Tibial artery (tissue), 4 donors: ENCODE data around the gene TDRD5.

ENCODE experiments used
- DNase-seq, 2 donors: peaks; one replicate each; pipeline ENCODE4 v3.0.0-alpha.2; 2019
- H3K27ac ChIP-seq, 2 donors: fragments of 200-600 bp; sonication (generic) in 1 of 2; 1 replicate in 1 of 2; 2 replicates in 1 of 2; pipeline ENCODE4 v1.5.1; 2018 to 2019; ENCODE audit warnings: mild to moderate bottlenecking in 1 of 2
- H3K27me3 ChIP-seq, 2 donors: fragments of 200-600 bp; sonication (generic) in 1 of 2; one replicate each; pipeline versions ENCODE4 v1.5.1 to v1.6.0; 2016 to 2019
- H3K36me3 ChIP-seq, 3 donors: fragments of 200-600 bp; sonication (generic) in 2 of 3; one replicate each; pipeline ENCODE4 v1.5.1; 2016 to 2019; ENCODE audit warnings: mild to moderate bottlenecking in 2 of 3
- H3K4me1 ChIP-seq, 4 donors: fragments of 200-600 bp; sonication (generic) in 2 of 4; 1 replicate in 3 of 4; 2 replicates in 1 of 4; pipeline ENCODE4 v1.5.1; 2016 to 2019
- H3K4me3 ChIP-seq, 2 donors: fragments of 200-600 bp; sonication (generic) in 1 of 2; 1 replicate in 1 of 2; 2 replicates in 1 of 2; pipeline ENCODE4 v1.5.1; 2018 to 2019; ENCODE audit warnings: mild to moderate bottlenecking in 2 of 2
- H3K9me3 ChIP-seq, 3 donors: fragments of 200-600 bp; sonication (generic) in 1 of 3; one replicate each; pipeline ENCODE4 v1.5.1; 2016 to 2019
- CTCF ChIP-seq, 2 experiments: fragments of 200-600 bp in 1 of 2; fragments of 450-650 bp in 1 of 2; IDR thresholded peaks; one replicate each; pipeline ENCODE4 v1.5.1; 2017 to 2019; ENCODE audit warnings: antibody characterized with exemption in 2 of 2, mild to moderate bottlenecking in 1 of 2, moderate library complexity in 1 of 2
- intact Hi-C: fragments of 100-400 bp; cut with DNase I; formaldehyde crosslinking; loops from one replicate; pipeline ENCODE4 v1.15.0; 2023; ENCODE audit warnings: low total_unique reads

TDRD5 gene

GRCh38 chr1:179591592-179592580 lies at the start of gene TDRD5:
TDRD5 (plus strand) TSS chr1:179591832; CDS start chr1:179592616, 784 bp downstream.
- TF ChIP-seq CTCF (IDR thresholded peaks at IDR 0.05) = no peak
- no peak for DNase-seq
- peaks cover 0 to 8% (median 4%) of the 10 kb centered on the region in 4 donors for H3K4me1 ChIP-seq
- no peak within 1 kb of the TSS for H3K27ac ChIP-seq
- H3K36me3 ChIP-seq = no peaks in the 10 kb centered on the region
- intact Hi-C loops = no loop called here
- peaks cover 0 to 16% of the 10 kb centered on the region in 2 donors for H3K27me3 ChIP-seq
- H3K9me3 ChIP-seq = peaks cover 0 to 6% (median 0%) of the 10 kb centered on the region in 3 donors
- H3K4me3 ChIP-seq = peak within 1 kb of the TSS in 1 of 2 donors; percentile 36

GRCh38 chr1:179545321-179545720 lies 46.3 kb upstream of the TDRD5 start:
- TF ChIP-seq CTCF (IDR thresholded peaks at IDR 0.05) = no peak
- Histone ChIP-seq H3K27ac (no peak overlapping the region), H3K36me3 (no peaks in the 10 kb centered on the region), H3K4me1 (no peaks in the 10 kb centered on the region), H3K4me3 (no peak overlapping the region), H3K27me3 (no peaks in the 10 kb centered on the region), H3K9me3 (peaks cover 0 to 3% (median 0%) of the 10 kb centered on the region in 3 donors)
- no peak for DNase-seq
- intact Hi-C loops = no loop called here

GRCh38 chr1:179547021-179547535 lies 44.6 kb upstream of the TDRD5 start:
- intact Hi-C loops = no loop called here
- no peaks in the 10 kb centered on the region for H3K27me3 ChIP-seq
- no peaks in the 10 kb centered on the region for H3K4me1 ChIP-seq
- H3K9me3 ChIP-seq = no peaks in the 10 kb centered on the region
- no peak for TF ChIP-seq CTCF (IDR thresholded peaks at IDR 0.05)
- no peak overlapping the region for H3K27ac ChIP-seq
- DNase-seq = no peak
- H3K4me3 ChIP-seq = no peak overlapping the region
- no peaks in the 10 kb centered on the region for H3K36me3 ChIP-seq

GRCh38 chr1:179548666-179549367 lies 42.8 kb upstream of the TDRD5 start:
- DNase-seq = no peak
- intact Hi-C loops = no loop called here
- H3K4me1 ChIP-seq = no peaks in the 10 kb centered on the region
- no peak for TF ChIP-seq CTCF (IDR thresholded peaks at IDR 0.05)
- H3K27me3 ChIP-seq = no peaks in the 10 kb centered on the region
- no peak overlapping the region for H3K27ac ChIP-seq
- no peak overlapping the region for H3K4me3 ChIP-seq
- no peaks in the 10 kb centered on the region for H3K9me3 ChIP-seq
- H3K36me3 ChIP-seq = no peaks in the 10 kb centered on the region

GRCh38 chr1:179549368-179549700 lies 42.3 kb upstream of the TDRD5 start:
- no peaks in the 10 kb centered on the region for H3K36me3 ChIP-seq
- H3K27ac ChIP-seq = no peak overlapping the region
- no peak for TF ChIP-seq CTCF (IDR thresholded peaks at IDR 0.05)
- no peaks in the 10 kb centered on the region for H3K4me1 ChIP-seq
- no peak overlapping the region for H3K4me3 ChIP-seq
- no peak for DNase-seq
- no peaks in the 10 kb centered on the region for H3K27me3 ChIP-seq
- no peaks in the 10 kb centered on the region for H3K9me3 ChIP-seq
- intact Hi-C loops = no loop called here
